ENCODE measurements around the gene RGL4.
"Not testable (repeated sequence)": the region's sequence is repeated elsewhere in the genome, so short reads cannot be mapped to it uniquely, and the experiment has no call there.

RGL4 gene

GRCh38 chr22:23698673-23699235 lies 7.9 kb downstream of the RGL4 start:
- no peak for DNase-seq

GRCh38 chr22:23700706-23701105 lies 9.9 kb downstream of the RGL4 start:
- no peak for DNase-seq

- DNase-seq: no peak
Measured at GRCh38 chr22:23704062-23704461, 13.2 kb downstream of the RGL4 start.

GRCh38 chr22:23704829-23705228 lies 14.0 kb downstream of the RGL4 start:
- no peak for DNase-seq

GRCh38 chr22:23705358-23705757 lies 14.5 kb downstream of the RGL4 start:
- peak; percentile 15 for DNase-seq

- no peak for DNase-seq
Measured at GRCh38 chr22:23708270-23708669, 17.5 kb downstream of the RGL4 start.

- DNase-seq: no peak
Measured at GRCh38 chr22:23709107-23709506, 18.3 kb downstream of the RGL4 start.

- no peak for DNase-seq
Measured at GRCh38 chr22:23712256-23712655, 21.4 kb downstream of the RGL4 start.

- no peak for DNase-seq
Measured at GRCh38 chr22:23713696-23714595, 23.1 kb downstream of the RGL4 start.

- no peak for DNase-seq
Measured at GRCh38 chr22:23714596-23715578, 24.1 kb downstream of the RGL4 start.

- DNase-seq: no peak
Measured at GRCh38 chr22:23715806-23716375, 25.1 kb downstream of the RGL4 start.

- DNase-seq: peak; percentile 86
Measured at GRCh38 chr22:23716811-23717801, 26.3 kb downstream of the RGL4 start.

- no peak for DNase-seq
Measured at GRCh38 chr22:23718371-23719165, 27.8 kb downstream of the RGL4 start.

- DNase-seq: no peak
Measured at GRCh38 chr22:23720855-23721254, 30.0 kb downstream of the RGL4 start.

- DNase-seq: no peak
Measured at GRCh38 chr22:23722160-23722559, 31.3 kb downstream of the RGL4 start.

- no peak for DNase-seq
Measured at GRCh38 chr22:23722724-23723123, 31.9 kb downstream of the RGL4 start.

GRCh38 chr22:23728108-23728507 lies 37.3 kb downstream of the RGL4 start:
- DNase-seq: not testable (repeated sequence)

GRCh38 chr22:23737696-23738095 lies 46.9 kb downstream of the RGL4 start:
- DNase-seq: no peak

- DNase-seq: no peak
Measured at GRCh38 chr22:23742505-23743264, 51.9 kb downstream of the RGL4 start.

- DNase-seq: no peak
Measured at GRCh38 chr22:23743303-23743705, 52.5 kb downstream of the RGL4 start.
